Kidney epithelial cell (primary cell): ENCODE data around the gene HNRNPR. TPM values are rescaled to one million over a fixed set of nuclear protein-coding genes. Genes with fewer than 3 reads are reported as not detected.

Experiments used
- DNase-seq: peaks from one replicate; pipeline ENCODE4 v3.0.0-alpha.2; 2010; ENCODE audit warnings: low read depth
- H3K27me3 ChIP-seq: 2 replicates; pipeline ENCODE4 v1.6.0; 2011; ENCODE audit warnings: low read length; ENCODE audit not compliant: control insufficient read depth, insufficient read depth
- H3K36me3 ChIP-seq: 2 replicates; pipeline ENCODE4 v1.5.1; 2011; ENCODE audit warnings: low read length; ENCODE audit not compliant: control insufficient read depth, insufficient read depth
- H3K4me3 ChIP-seq: 2 replicates; pipeline ENCODE4 v1.5.1; 2011; ENCODE audit warnings: low read depth, mild to moderate bottlenecking, control low read depth, low read length
- total RNA-seq: library from RNA; depleted of rRNA; stranded (reverse); fragments of >200 nt; gene quantifications from 2 replicates; pipeline ENCODE4 v1.2.3, GENCODE V29; 2015
- TF ChIP-seq, protein P1 (sequence below): IDR thresholded peaks from 2 replicates; pipeline ENCODE4 v1.5.1; 2011; ENCODE audit warnings: mild to moderate bottlenecking, moderate library complexity, low read length, control low read depth, inconsistent platforms; ENCODE audit not compliant: insufficient read depth, poor library complexity, severe bottlenecking

Gene HNRNPR
- 75.7 and 82.2 TPM in 2 replicates for total RNA-seq

DNA sequence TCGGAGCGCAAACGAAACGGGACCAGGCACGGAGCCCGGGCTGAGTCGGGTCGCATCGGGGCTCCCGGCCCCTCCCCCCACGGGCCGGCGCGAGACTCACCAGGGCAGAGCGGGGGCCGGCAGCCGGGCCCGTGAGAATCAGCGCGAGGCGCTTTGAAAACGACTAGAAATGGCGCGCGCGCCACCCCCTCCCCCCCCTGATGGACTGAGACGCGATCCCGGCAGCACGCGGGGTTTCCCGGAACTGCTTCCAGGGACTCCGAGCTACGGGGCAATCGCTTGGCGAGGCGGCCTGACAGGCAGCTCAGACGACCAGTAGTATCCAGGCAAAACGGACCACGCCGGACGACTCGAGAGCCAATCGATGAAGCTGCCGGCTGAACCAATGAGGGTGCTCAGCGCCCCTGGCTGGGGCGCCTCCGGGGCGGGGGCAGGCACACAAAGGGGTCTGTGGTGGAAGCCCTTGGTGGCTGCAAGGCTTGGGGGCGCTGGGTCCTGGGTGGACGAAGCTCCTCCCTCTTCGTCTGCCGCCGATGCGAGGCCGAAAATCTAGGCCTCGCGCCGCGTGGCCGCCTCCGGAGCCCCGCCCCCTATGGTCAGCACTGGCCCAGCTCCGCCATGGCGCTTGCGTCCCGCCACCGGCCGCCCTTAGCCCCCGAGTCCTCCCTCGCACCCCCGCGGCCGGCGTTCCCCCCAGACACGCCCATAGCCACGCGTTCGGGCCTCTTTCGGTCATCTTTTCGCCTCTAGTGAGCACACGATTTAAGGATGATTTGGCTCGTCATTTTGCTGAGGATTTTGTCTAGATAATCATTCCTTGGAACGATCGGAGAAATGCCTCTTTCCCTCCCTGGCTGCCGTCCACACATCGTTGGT is at the start of gene HNRNPR:
HNRNPR (minus strand) TSS at position 174 of the 876 bp plus-strand sequence. CDS start 3,276 bp downstream, outside the sequence.
- no peaks in the 10 kb centered on the region for H3K36me3 ChIP-seq
- TF ChIP-seq, protein P1, sequence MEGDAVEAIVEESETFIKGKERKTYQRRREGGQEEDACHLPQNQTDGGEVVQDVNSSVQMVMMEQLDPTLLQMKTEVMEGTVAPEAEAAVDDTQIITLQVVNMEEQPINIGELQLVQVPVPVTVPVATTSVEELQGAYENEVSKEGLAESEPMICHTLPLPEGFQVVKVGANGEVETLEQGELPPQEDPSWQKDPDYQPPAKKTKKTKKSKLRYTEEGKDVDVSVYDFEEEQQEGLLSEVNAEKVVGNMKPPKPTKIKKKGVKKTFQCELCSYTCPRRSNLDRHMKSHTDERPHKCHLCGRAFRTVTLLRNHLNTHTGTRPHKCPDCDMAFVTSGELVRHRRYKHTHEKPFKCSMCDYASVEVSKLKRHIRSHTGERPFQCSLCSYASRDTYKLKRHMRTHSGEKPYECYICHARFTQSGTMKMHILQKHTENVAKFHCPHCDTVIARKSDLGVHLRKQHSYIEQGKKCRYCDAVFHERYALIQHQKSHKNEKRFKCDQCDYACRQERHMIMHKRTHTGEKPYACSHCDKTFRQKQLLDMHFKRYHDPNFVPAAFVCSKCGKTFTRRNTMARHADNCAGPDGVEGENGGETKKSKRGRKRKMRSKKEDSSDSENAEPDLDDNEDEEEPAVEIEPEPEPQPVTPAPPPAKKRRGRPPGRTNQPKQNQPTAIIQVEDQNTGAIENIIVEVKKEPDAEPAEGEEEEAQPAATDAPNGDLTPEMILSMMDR, result no peak
- no peaks in the 10 kb centered on the region for H3K27me3 ChIP-seq
- peak within 1 kb of the TSS; percentile 74 for H3K4me3 ChIP-seq
- peak; percentile 99 for DNase-seq

DNA sequence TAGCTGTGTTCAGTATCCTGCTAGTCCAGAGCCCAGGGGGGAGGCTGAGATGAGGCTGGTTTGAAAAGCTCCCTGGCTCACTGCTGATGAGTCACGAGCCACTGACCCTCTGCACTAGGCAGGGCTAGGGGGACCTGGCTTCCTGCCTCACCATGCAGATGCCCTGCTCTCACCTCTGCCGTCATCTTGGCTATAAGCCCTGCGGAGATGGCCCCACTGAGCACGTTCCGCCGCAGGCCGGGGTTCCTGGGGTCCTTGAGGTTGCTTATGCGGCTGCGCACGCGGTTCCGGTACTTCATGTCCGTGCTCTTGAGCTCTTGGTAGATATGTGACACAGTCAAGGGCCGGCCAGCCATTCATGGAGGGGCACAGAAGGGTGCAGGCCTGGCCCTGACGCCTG is 49.6 kb upstream of the HNRNPR start:
- TF ChIP-seq, protein P1, result no peak
- H3K36me3 ChIP-seq, result no peaks in the 10 kb centered on the region
- no peak for DNase-seq

DNA sequence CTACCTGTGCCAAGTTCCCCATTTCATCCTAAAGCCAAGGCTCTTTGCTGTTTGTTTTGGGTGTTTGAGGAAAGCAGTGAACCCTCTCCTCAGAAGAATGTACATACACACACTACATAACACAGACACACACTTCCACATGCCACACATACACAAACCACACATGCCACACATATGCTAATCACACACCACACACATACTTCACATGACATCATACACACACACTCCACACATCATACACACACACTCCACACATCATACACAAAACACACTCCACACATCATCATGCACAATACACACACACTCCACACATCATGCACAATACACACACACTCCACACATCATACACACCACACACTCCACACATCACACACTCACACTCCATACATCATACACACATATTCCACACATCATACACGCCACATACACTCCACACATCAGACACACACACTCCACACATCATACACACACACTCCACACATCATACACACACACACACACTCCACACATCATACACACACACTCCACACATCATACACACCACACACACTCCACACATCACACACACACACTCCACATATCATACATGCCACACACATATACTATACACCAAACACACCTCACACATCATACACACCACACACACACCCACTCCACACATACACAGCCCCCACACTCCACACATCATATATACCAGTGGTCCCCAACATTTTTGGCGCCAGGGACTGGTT is 48.2 kb upstream of the HNRNPR start:
- H3K4me3 ChIP-seq, result no peak overlapping the region
- TF ChIP-seq, protein P1, result no peak
- no peak for DNase-seq
- H3K27me3 ChIP-seq, result no peaks in the 10 kb centered on the region
- no peaks in the 10 kb centered on the region for H3K36me3 ChIP-seq

More for the DNA sequence above, 49.6 kb upstream of the HNRNPR start:
- Histone ChIP-seq H3K4me3 (no peak overlapping the region), H3K27me3 (no peaks in the 10 kb centered on the region)

DNA sequence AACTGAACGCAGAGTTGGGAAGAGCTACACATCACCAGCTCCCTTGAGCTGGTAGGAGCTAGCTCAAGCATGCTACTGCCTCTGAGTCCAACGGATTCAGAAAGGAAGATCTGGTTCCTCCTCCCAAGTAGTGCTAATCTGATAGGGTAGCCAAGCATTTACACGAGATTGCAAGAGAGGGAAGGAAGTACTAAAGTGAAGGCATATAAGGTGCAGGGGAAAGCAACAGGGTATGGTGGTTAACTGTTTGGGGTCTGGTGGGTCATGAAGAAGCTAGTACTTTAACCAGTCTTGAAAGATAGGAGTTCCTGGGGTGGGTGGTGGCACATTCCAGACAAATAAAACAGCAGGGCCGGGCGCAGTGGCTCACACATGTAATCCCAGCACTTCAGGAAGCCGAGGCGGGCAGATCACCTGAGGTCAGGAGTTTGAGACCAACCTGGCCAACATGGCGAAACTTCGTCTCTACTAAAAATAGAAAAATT is 45.8 kb upstream of the HNRNPR start:
- no peaks in the 10 kb centered on the region for H3K27me3 ChIP-seq
- TF ChIP-seq, protein P1, result no peak
- no peak overlapping the region for H3K4me3 ChIP-seq
- no peak for DNase-seq
- no peaks in the 10 kb centered on the region for H3K36me3 ChIP-seq

DNA sequence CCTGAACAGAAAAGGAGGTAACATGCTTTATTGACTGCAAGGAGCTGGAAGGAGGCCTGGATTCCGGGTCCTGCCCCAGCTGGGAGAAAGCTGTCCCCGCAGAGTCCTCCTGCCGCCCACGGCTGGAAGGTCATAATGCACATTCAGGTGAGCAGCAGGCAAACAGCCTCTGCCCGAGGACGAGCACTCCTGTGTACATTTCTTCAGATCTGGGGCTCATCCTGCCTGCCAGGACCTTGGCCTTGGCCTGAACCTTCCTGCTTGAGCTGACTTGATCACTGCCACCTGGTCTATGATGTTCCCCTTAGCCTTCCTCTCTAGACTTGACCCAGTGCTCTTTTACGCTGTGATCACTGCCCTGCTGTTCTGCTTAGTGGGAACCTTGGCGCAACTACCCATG is 43.4 kb upstream of the HNRNPR start:
- DNase-seq, result no peak
- H3K4me3 ChIP-seq, result no peak overlapping the region
- H3K27me3 ChIP-seq, result no peaks in the 10 kb centered on the region
- H3K36me3 ChIP-seq, result no peaks in the 10 kb centered on the region
- TF ChIP-seq, protein P1, result no peak
